Neuronal stem cell (in vitro differentiated cells): ENCODE data around the gene SPINK14. TPM values are rescaled to one million over a fixed set of nuclear protein-coding genes. Genes with fewer than 3 reads are reported as not detected.

ENCODE experiments used
- DNase-seq: peaks from one replicate; pipeline ENCODE4 v3.0.0-alpha.2; 2013; ENCODE audit warnings: low spot score
- H2AFZ ChIP-seq: one replicate; pipeline ENCODE4 v1.6.1; 2013; ENCODE audit warnings: mild to moderate bottlenecking, low read length, inconsistent platforms
- H2AK5ac ChIP-seq: 2 replicates; pipeline ENCODE4 v1.6.1; 2013; ENCODE audit warnings: low read depth, mild to moderate bottlenecking, inconsistent platforms, low read length, moderate library complexity, mixed read lengths
- H2BK120ac ChIP-seq: 2 replicates; pipeline ENCODE4 v1.6.1; 2013; ENCODE audit warnings: low read depth, mild to moderate bottlenecking, inconsistent platforms, low read length, moderate library complexity, mixed read lengths
- H2BK12ac ChIP-seq: one replicate; pipeline ENCODE4 v1.6.1; 2013; ENCODE audit warnings: low read length, inconsistent platforms
- H2BK15ac ChIP-seq: 2 replicates; pipeline ENCODE4 v1.6.1; 2013; ENCODE audit warnings: mild to moderate bottlenecking, low read length, inconsistent platforms, mixed read lengths
- H2BK5ac ChIP-seq: one replicate; pipeline ENCODE4 v1.6.1; 2013; ENCODE audit warnings: inconsistent platforms, mild to moderate bottlenecking, low read length, moderate library complexity
- H3K14ac ChIP-seq: one replicate; pipeline ENCODE4 v1.6.1; 2013; ENCODE audit warnings: low read length, inconsistent platforms
- H3K18ac ChIP-seq: 2 replicates; pipeline ENCODE4 v1.6.1; 2013; ENCODE audit warnings: low read length, inconsistent platforms
- H3K23ac ChIP-seq: 2 replicates; pipeline ENCODE4 v1.6.1; 2013; ENCODE audit warnings: low read depth, mild to moderate bottlenecking, mixed read lengths, low read length, inconsistent platforms; ENCODE audit not compliant: poor library complexity
- H3K27ac ChIP-seq: replicated peaks from 3 replicates; pipeline ENCODE4 v1.5.1; 2013; ENCODE audit warnings: low read length, inconsistent platforms
- H3K27me3 ChIP-seq, 3 experiments: 2 replicates each; pipeline ENCODE4 v1.6.1; 2013; ENCODE audit warnings: low read length in 3 of 3, mild to moderate bottlenecking in 2 of 3, inconsistent platforms in 1 of 3, low read depth in 1 of 3, mixed read lengths in 1 of 3, moderate library complexity in 1 of 3; ENCODE audit not compliant: control insufficient read depth in 3 of 3, insufficient read depth in 3 of 3
- H3K36me3 ChIP-seq, 2 donors: replicated peaks in 1 of 2; 2 replicates each; pipeline ENCODE4 v1.6.1; 2013; ENCODE audit warnings: low read length in 2 of 2; ENCODE audit not compliant: control insufficient read depth in 2 of 2, insufficient read depth in 2 of 2
- H3K4ac ChIP-seq: 2 replicates; pipeline ENCODE4 v1.6.1; 2013; ENCODE audit warnings: inconsistent platforms, mild to moderate bottlenecking, low read length, moderate library complexity
- H3K4me1 ChIP-seq, 2 donors: 1 replicate in 1 of 2; 2 replicates in 1 of 2; pipeline ENCODE4 v1.6.1; 2013; ENCODE audit warnings: low read length in 2 of 2, low read depth in 1 of 2; ENCODE audit not compliant: control insufficient read depth in 2 of 2, insufficient read depth in 1 of 2
- H3K4me2 ChIP-seq: one replicate; pipeline ENCODE4 v1.6.1; 2013; ENCODE audit warnings: mild to moderate bottlenecking, low read length, inconsistent platforms; ENCODE audit not compliant: insufficient read depth, poor library complexity, severe bottlenecking
- H3K4me3 ChIP-seq, 2 donors: 2 replicates each; pipeline ENCODE4 v1.5.1; 2013; ENCODE audit warnings: low read length in 2 of 2, mild to moderate bottlenecking in 2 of 2, inconsistent platforms in 1 of 2, moderate library complexity in 1 of 2
- H3K79me1 ChIP-seq: one replicate; pipeline ENCODE4 v1.6.1; 2013; ENCODE audit warnings: low read depth, mild to moderate bottlenecking, inconsistent platforms, low read length, moderate library complexity
- H3K9ac ChIP-seq: one replicate; pipeline ENCODE4 v1.6.1; 2013; ENCODE audit warnings: mild to moderate bottlenecking, low read depth, low read length, inconsistent platforms; ENCODE audit not compliant: poor library complexity
- H3K9me3 ChIP-seq, 2 donors: replicated peaks in 1 of 2; 2 replicates each; pipeline versions ENCODE3 to v1.6.1; 2013; ENCODE audit warnings: low read length in 2 of 2, mild to moderate bottlenecking in 2 of 2, inconsistent platforms in 1 of 2, low read depth in 1 of 2, mixed read lengths in 1 of 2, moderate library complexity in 1 of 2; ENCODE audit not compliant: control insufficient read depth in 2 of 2, insufficient read depth in 1 of 2
- H4K8ac ChIP-seq: one replicate; pipeline ENCODE4 v1.6.1; 2013; ENCODE audit warnings: low read depth, mild to moderate bottlenecking, inconsistent platforms, low read length, moderate library complexity
- H4K91ac ChIP-seq: one replicate; pipeline ENCODE4 v1.6.1; 2013; ENCODE audit warnings: low read length, low read depth, mild to moderate bottlenecking, inconsistent platforms; ENCODE audit not compliant: poor library complexity
- WGBS, 2 donors: extraction: QIAGEN DNeasy Blood & Tissue Kit; methylation state at CpG; one replicate each; pipeline ENCODE4 v1.1.7; 2013; ENCODE audit warnings: missing lambda C conversion rate in 2 of 2, mixed read lengths in 1 of 2; ENCODE audit not compliant: insufficient read length in 2 of 2, insufficient replicate concordance in 1 of 2; ENCODE audit errors: extremely low coverage in 2 of 2; 5-methylcytosine and 5-hydroxymethylcytosine counted together
- polyA plus RNA-seq, 2 experiments: library from polyadenylated mRNA; stranded (reverse); fragments of 200-250 nt; gene quantifications; one replicate each; pipeline ENCODE4 v1.2.3, GENCODE V29; 2013

SPINK14 gene, protein sequence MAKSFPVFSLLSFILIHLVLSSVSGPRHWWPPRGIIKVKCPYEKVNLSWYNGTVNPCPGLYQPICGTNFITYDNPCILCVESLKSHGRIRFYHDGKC
- not detected for polyA plus RNA-seq (2013, experiment 1 of 2)
- not detected for polyA plus RNA-seq (2013, experiment 2 of 2)

DNA sequence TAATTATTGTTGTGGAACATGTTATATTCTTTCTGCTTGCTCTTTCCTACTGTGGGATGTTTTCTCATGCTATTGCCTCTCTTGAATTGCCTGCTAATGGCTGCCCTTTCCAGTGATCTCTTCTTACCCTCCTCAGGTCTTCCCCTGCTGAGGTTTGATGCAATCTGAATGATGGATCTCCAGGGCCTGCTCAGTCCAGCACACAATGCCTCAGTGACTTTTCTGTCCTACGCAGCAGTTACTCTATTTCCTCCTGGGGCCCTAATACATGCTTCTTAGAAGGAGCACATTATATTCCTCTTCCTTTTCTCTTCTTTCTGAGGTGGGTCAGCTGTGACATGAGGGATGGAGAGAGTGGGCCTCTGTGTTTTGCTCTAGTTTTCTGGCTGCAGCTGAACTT lies at the start of gene SPINK14:
TSS of gene SPINK14 (plus strand) at position 301 of the 400 bp plus-strand sequence. CDS start 1,187 bp downstream, outside the sequence.
- Histone ChIP-seq H3K4me2 (no peak within 1 kb of the TSS), H2AFZ (no peak within 1 kb of the TSS), H4K91ac (no peak within 1 kb of the TSS), H2BK120ac (no peak within 1 kb of the TSS), H4K8ac (no peak within 1 kb of the TSS), H3K27ac (no peak within 1 kb of the TSS), H3K23ac (no peak within 1 kb of the TSS), H3K9me3 (no peaks in the 10 kb centered on the region), H3K4me1 (no peaks in the 10 kb centered on the region), H2BK15ac (no peak within 1 kb of the TSS), H3K4me3 (no peak within 1 kb of the TSS), H3K79me1 (no peaks in the 10 kb centered on the region), H3K14ac (no peak within 1 kb of the TSS), H3K9ac (no peak within 1 kb of the TSS), H3K27me3 (no peaks in the 10 kb centered on the region), H2BK5ac (no peak within 1 kb of the TSS), H3K36me3 (no peaks in the 10 kb centered on the region), H3K4ac (no peak within 1 kb of the TSS), H2BK12ac (no peak within 1 kb of the TSS), H3K18ac (no peak within 1 kb of the TSS), H2AK5ac (no peak within 1 kb of the TSS)
- DNase-seq, result no peak
- WGBS, 2 donors, result no CpG with 5 or more reads among the region's 1 CpG

DNA sequence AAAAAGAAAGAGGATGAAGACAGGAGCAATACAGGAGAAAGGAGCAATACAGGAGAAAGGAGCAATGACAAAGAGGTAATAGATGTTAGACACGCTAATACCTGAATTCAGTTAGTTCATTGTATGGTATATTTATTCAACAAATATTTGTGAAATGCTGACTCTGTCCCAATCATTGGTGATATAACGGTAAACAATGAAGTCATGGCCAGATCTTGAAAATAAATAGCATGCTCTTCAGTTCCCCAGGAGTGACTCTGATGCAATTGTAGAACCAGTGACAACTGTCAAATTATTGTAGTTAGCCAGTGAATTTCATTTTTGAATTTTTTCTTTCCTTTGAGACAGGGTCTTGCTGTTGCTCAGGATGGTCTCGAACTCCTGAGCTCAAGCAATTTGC lies 48.0 kb upstream of the SPINK14 start:
- Histone ChIP-seq H3K9ac (no peak overlapping the region), H3K23ac (no peak overlapping the region), H2BK5ac (no peak overlapping the region), H4K8ac (no peak overlapping the region), H3K27me3 (no peaks in the 10 kb centered on the region), H3K4me3 (no peak overlapping the region), H2AFZ (no peak overlapping the region), H3K4me2 (no peak overlapping the region), H3K27ac (no peak overlapping the region), H3K14ac (no peak overlapping the region), H4K91ac (no peak overlapping the region), H2BK15ac (no peak overlapping the region), H2AK5ac (no peak overlapping the region), H3K9me3 (no peaks in the 10 kb centered on the region), H2BK120ac (no peak overlapping the region), H3K4me1 (no peaks in the 10 kb centered on the region), H3K18ac (no peak overlapping the region), H3K79me1 (no peaks in the 10 kb centered on the region), H3K36me3 (no peaks in the 10 kb centered on the region), H2BK12ac (no peak overlapping the region), H3K4ac (no peak overlapping the region)
- no CpG with 5 or more reads among the region's 3 CpGs for WGBS, 2 donors
- DNase-seq, result no peak

DNA sequence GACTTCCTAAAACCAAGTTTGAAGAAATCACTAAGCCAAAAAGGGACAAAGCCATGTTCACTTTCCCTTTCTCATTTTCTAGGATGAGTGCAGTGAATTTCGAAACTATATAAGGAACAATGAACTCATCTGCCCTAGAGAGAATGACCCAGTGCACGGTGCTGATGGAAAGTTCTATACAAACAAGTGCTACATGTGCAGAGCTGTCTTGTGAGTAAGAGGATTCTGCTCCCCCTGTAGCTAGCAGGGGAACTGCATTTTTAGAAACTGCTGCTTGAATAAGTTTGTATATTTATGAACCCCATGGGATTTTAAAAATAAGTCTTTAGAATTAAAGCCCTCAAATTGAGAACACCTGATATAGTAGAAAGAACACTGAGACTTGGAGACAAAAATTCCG lies 42.7 kb upstream of the SPINK14 start:
- Histone ChIP-seq H2BK120ac (no peak overlapping the region), H3K36me3 (no peaks in the 10 kb centered on the region), H3K9me3 (no peaks in the 10 kb centered on the region), H3K4me3 (no peak overlapping the region), H3K27me3 (no peaks in the 10 kb centered on the region), H3K23ac (no peak overlapping the region), H3K27ac (no peak overlapping the region), H2AFZ (no peak overlapping the region), H3K14ac (no peak overlapping the region), H3K9ac (no peak overlapping the region), H3K4ac (no peak overlapping the region), H2BK15ac (no peak overlapping the region), H4K8ac (no peak overlapping the region), H4K91ac (no peak overlapping the region), H3K4me2 (no peak overlapping the region), H2BK12ac (no peak overlapping the region), H2BK5ac (no peak overlapping the region), H3K18ac (no peak overlapping the region), H2AK5ac (no peak overlapping the region), H3K4me1 (no peaks in the 10 kb centered on the region), H3K79me1 (no peaks in the 10 kb centered on the region)
- WGBS, 2 donors, result no CpG with 5 or more reads among the region's 3 CpGs
- DNase-seq, result no peak

DNA sequence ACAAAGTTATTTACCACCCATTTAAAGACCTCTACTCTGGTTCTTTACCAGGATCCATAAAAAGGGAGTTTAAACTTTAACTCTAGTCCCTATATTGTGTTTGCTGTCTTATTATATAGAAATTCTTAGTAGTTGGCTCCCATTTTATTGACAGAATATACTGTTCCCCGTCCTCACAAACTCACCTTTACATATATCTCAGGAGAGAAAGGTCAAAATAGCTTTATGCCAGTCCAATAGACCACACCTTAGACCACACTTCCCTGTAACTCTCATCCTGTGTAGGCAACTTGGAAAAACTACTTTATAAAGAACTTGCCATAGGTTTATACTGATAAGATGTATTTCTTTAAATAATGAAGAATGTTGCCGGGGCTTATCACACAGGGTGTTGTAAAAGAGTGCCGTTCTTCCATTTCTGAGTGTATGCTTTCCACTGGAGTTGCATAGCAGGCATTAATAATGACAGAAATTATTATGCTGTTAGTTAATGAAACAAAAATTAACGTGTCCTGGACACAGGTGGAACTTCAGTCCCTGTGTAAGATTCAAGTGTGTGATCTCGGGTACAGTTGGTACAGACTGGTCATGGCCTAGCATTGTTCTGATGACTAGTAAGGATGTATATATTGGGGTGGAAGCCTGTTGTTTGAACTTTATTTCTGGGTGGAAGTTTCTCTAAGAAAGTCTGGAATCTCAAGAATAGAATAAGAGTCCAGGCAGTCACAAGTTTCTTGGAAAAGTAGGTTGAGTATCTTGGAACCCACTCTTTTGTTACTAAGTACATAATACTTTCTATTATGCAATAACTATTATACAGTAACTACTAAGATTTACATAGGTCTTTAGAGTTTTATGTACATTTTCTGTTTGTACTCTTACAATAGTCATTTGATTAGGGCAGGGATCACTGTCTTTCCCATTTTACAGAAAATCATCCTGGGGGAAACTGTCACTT lies 33.0 kb upstream of the SPINK14 start:
- no peaks in the 10 kb centered on the region for H3K4me1 ChIP-seq
- H3K9me3 ChIP-seq, result no peaks in the 10 kb centered on the region
- H3K4me2 ChIP-seq, result no peak overlapping the region
- no peak overlapping the region for H4K91ac ChIP-seq
- no peak overlapping the region for H2BK12ac ChIP-seq
- no peak overlapping the region for H2AFZ ChIP-seq
- H3K4me3 ChIP-seq, result no peak overlapping the region
- no peak overlapping the region for H3K23ac ChIP-seq
- H2AK5ac ChIP-seq, result no peak overlapping the region
- H3K9ac ChIP-seq, result no peak overlapping the region
- H3K18ac ChIP-seq, result no peak overlapping the region
- H4K8ac ChIP-seq, result no peak overlapping the region
- H2BK15ac ChIP-seq, result no peak overlapping the region
- H3K79me1 ChIP-seq, result no peaks in the 10 kb centered on the region
- WGBS, 2 donors, result no CpG with 5 or more reads among the region's 5 CpGs
- no peak overlapping the region for H2BK120ac ChIP-seq
- no peak for DNase-seq
- no peaks in the 10 kb centered on the region for H3K36me3 ChIP-seq
- H3K27ac ChIP-seq, result no peak overlapping the region
- no peak overlapping the region for H2BK5ac ChIP-seq
- no peak overlapping the region for H3K14ac ChIP-seq
- no peaks in the 10 kb centered on the region for H3K27me3 ChIP-seq
- no peak overlapping the region for H3K4ac ChIP-seq
